ENCODE results near the gene HDAC5.
"Not testable (repeated sequence)": the region's sequence is repeated elsewhere in the genome, so short reads cannot be mapped to it uniquely, and the experiment has no call there.

HDAC5 gene

DNA sequence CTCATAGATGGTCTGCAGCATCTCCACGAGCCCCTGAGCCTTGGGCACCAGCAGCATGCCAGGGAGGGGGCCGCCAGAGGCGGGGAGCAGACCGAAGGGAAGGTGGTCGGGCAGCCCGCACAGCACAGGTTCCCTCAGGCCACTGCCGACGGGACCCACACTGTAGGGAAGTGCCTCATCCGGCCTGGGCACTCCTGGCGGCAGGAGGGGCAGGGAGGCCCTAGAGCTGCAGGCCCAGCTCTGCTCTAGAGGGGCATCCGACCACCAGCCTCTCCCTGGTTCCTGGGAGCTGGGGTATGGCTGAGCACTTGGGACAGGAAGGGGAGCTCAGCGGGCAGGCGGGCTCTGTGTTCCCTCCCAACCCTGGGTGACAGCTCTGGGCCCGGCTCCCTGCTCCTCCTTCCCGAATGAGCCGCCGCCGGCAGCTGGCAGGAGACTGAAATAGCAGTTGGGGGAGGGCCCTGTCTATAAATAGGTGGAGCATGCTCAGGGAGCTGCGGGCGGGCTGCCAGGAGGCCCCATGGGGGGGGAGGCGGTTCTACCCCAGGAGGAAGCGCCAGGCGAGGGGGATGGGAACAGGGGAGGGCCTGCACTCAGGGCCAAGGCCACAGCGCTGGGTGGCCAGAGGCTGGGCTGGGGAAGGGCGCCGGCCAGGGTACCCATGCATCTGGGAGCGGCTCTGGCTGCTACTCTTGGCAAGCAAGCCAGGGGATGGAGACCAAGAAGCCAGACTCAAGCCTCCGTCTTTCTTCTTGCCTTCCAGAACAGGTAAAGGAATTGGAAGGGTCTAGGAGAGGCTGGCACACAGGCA is 12.4 kb downstream of the HDAC5 start:
- peak; percentile 93 to 97 (median 94) for DNase-seq

DNA sequence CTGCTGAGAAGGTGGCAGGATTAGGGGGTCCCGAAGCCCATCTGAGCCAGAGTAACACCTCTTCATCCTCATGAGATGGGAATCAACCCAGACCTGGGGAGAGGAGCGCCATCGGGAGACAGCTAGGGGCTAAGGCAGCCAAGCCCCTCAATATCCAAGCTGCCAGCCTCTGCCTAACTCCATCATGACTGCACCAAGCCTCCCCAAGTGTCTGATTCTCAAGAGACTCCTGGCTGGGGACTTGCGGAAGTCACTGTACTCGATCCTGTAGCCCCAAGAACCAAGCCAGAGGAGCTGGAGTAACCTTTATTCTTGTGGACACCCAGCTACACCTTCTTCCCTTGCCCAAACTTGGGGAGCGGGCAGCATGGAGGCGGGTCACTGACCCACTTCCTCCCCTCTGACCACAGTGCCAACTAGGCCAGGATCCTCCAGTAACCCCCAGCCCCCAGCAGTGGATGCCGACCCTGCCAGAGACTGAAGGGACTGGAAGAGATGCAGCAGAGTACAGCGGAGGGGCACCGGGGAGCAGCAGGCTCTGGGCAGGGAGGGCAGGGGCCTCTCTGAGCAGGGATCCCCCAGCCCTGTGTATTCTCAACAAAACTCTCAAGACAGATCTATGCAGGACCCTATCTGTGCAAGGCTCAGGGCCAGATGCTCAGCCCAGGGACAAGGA is 13.3 kb downstream of the HDAC5 start:
- no peak for DNase-seq

GRCh38 chr17:44109312-44109630 is 14.2 kb downstream of the HDAC5 start:
- DNase-seq, result no peak

- no peak for DNase-seq
Measured at GRCh38 chr17:44108440-44109311, 14.8 kb downstream of the HDAC5 start.

DNA sequence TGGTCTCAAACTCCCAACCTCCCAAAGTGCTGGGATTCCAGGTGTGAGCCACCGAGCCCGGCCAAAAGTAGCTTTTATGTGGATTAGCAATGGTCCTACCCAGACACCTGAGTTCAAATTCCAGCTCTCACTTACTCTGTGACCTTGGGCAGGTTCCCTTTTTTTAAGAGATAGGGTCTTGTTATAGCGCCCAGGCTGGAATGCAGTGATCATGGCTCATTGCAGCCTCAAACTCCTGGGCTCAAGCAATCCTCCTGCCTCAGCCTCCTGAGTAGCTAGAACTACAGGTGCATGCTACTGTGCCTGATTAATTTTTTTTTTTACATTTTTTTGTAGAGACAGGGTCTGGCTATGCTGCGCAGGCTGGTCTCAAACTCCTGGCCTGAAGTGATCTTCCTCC is 16.6 kb downstream of the HDAC5 start:
- DNase-seq, result no peak

DNA sequence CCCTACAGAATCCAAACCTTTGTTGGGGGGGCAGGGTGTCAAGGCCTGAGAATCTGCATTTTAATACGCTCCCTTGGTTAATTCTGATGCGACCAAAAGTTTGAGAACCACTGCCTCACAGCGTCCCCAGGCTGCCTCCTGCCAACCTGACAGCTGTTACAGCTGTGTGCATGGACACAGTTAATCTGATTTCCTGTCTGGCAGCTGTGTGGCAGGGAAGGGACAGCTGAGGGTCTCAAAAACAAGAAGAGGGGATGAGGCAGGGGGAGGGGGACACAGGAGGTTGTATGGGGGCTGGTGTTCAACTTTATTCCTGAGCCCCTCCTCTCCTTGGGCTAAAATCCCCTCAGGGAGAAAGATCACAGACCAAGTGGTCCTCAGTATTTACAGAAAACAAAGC is 17.5 kb downstream of the HDAC5 start:
- DNase-seq, result no peak

- DNase-seq, result peak in 2 of 3 experiments; percentile 30 to 59
Measured at GRCh38 chr17:44105483-44105882, 18.0 kb downstream of the HDAC5 start.

DNA sequence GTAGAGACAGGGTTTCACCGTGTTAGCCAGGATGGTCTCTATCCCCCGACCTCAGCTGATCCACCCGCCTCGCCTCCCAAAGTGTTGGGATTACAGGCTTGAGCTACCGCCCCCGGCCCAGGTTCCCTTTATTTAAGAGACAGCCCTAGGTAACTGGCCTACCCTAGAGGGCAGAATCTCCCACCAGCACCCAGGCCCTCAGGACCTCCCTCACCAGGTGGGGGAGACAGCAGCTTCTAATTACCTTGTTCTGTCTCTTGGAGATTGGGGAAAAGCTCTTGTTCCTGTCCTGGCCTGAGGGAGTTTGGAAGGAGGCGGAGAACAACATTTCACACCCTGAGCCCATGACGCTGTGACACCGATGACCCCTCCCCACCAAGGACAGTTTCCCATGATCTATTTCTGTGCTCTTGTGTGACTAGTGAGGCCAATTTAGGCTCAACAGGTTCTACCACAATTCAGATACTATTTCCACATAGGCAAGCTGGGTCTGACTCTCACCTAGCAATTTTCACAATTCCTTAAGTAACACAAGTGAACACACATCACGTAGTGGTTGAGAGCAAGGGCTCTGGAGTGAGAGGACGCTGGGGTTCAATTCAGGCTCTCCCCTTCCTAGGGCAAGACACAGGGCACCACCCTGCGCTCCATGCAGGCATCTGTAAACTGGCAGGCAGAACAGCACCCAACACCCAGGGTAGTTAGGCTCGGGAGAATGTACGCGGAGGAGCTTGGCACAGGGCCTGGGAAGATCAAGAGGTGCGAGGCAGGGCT is 20.4 kb downstream of the HDAC5 start:
- no peak for DNase-seq

DNA sequence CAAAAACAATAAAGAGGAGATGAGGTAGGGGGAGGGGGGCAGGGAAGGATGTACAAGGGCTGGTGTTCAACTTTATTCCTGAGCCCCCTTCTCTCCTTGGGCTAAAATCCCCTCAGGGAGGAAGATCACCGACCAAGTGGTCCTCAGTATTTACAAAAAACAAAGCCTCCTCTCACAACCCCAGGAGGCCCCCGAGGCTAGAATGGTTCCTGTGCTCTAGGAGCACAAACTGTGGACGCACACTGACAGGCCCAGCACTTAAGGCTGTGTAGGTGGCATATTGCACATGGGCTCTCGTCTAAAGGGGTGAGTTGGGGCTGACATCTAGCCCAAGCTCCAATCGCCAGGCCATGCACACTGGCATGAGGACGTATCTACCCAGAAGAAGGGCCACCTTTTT is 21.6 kb downstream of the HDAC5 start:
- not testable (repeated sequence) for DNase-seq

GRCh38 chr17:44097110-44097958 is 26.1 kb downstream of the HDAC5 start:
- DNase-seq, result no peak

DNA sequence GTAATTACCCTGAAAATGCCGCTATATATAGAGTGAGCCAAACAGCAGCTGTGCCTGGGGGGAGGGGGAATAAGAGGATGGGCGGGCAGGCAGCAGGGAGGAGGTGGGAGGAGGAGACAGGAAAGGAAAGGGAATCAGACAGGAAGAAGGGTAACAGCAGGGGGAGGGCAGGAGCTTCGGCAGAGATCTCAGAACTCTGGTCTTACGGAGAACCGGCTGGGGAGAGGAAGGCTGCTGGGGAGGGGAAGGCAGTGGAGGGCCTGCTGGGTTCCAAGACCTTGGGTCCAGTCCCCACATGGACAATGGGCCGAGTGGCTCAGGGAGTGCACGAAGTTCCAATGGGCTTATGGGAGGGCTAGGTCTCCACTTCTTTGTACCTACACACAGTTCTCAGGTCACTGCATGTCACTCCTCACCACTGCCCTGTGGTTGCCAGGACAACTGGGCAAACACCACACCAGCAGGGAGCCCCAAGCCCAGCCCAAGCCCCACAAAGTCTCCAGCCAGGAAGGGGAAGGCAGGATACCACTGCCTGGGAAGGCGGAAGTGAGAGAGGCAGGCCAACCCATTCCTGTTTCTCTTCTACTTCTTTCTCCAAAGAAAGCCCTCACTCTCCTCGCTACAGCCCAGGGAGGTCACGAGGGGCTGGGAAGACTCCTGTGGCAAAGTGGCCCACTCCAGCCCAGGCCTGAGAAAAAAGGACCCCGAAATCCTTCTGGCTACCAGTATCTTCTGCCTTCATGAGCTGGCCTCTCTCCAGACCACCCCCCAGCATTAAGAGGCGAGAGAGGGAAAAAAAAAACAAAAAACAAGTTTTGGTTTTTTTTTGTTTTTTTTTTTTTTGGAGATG is 27.6 kb downstream of the HDAC5 start:
- DNase-seq, result peak; percentile 64 to 97 (median 95)

- no peak for DNase-seq
Measured at GRCh38 chr17:44095388-44095646, 28.1 kb downstream of the HDAC5 start.

DNA sequence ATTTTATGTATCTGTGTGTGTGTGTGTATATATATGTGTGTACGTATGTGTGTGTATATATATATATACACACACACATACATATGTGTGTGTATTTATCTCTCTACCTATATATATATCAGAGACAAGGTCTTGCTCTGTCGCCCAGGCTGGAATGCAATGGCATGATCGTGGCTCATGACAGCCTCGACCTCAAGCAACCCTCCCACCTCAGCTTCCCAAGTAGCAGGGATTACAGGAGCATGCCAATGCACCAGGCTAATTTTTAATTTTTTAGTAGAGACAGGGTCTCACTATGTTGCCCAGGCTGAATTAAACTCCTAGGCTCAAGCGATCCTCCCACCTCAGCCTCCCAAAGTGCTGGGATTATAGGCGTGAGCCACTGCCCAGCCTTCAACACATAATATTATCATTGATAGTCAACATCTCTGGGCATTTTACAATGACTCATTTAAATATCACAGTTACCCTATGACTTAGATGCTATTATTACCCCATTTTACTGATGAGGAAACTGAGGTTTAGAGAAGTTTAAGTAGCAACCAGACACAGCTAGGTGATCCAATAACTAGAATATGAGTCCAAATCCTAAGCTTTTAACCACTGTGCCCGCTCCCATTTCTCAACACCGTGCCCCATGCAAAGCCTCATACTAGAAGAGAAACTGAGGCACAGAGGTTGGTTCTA is 28.6 kb downstream of the HDAC5 start:
- DNase-seq, result no peak

DNA sequence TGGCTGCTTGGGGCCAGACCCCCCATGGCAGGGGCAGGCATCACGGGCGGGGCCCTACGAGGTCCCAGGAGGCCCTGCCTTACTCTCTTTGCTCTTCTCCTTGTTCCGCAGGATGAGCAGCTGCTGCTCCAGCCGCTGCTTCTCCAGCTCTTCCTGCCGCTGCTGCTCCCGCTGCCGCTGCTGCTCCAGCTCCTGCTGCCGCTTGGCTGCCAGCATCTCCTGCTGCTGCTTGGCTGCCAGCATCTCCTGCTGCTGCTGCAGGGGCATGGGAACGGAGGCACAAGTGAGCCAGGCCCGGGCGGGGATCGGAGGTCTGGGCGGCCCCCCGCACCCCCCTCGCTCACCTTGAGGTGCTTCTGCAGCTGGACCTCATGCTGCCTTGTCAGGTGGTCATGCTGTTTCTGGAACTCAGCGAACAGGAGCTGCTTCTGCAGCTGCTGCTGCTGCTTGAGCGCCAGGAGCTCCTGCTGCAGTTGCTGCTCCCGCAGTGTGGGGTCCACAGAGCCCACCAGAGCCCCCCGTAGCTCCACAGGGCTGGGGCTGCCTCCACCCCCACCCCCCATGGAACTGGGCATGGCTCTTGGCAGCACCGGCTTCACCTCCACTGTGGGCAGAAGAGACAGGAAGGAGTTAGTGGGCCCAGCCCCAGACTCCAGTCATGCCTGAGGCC is 30.1 kb downstream of the HDAC5 start:
- DNase-seq, result no peak

GRCh38 chr17:44092051-44092450 is 31.4 kb downstream of the HDAC5 start:
- no peak for DNase-seq

GRCh38 chr17:44091200-44091997 is 32.0 kb downstream of the HDAC5 start:
- no peak for DNase-seq

GRCh38 chr17:44088254-44088653 is 35.2 kb downstream of the HDAC5 start:
- DNase-seq, result no peak

GRCh38 chr17:44087319-44087718 is 36.1 kb downstream of the HDAC5 start:
- no peak for DNase-seq

Measured in NCI-H1417 (cell line).